Gastrocnemius medialis (tissue), 4 donors: ENCODE data around the gene RSL24D1. TPM values are rescaled to one million over a fixed set of nuclear protein-coding genes. Genes with fewer than 3 reads are reported as not detected.
A peak's percentile ranks its signal among the peaks of the same experiment; 100 is the strongest.

Source experiments
- ATAC-seq, 2 donors: fragments of 150-250 bp; one replicate each; pipeline ENCODE4 v1.9.1; 2016
- DNase-seq, 2 donors: peaks; one replicate each; pipeline ENCODE4 v3.0.0-alpha.2; 2019
- H3K27ac ChIP-seq, 4 donors: fragments of 200-600 bp; sonication (generic); 1 replicate in 1 of 4; 2 replicates in 3 of 4; pipeline ENCODE4 v1.5.1; 2016 to 2018; ENCODE audit warnings: mild to moderate bottlenecking in 2 of 4, moderate library complexity in 1 of 4
- H3K27me3 ChIP-seq, 3 donors: fragments of 200-600 bp; sonication (generic) in 2 of 3; 1 replicate in 1 of 3; 2 replicates in 2 of 3; pipeline versions ENCODE4 v1.5.1 to v1.6.0; 2016 to 2019; ENCODE audit warnings: mild to moderate bottlenecking in 1 of 3, moderate library complexity in 1 of 3
- H3K36me3 ChIP-seq, 2 donors: fragments of 200-600 bp; sonication (generic) in 1 of 2; one replicate each; pipeline ENCODE4 v1.5.1; 2017 to 2018
- H3K4me1 ChIP-seq, 2 donors: fragments of 200-600 bp; sonication (generic) in 1 of 2; one replicate each; pipeline ENCODE4 v1.5.1; 2016 to 2017; ENCODE audit warnings: mild to moderate bottlenecking in 2 of 2
- H3K4me3 ChIP-seq, 4 donors: fragments of 200-600 bp; sonication (generic) in 3 of 4; 1 replicate in 1 of 4; 2 replicates in 3 of 4; pipeline ENCODE4 v1.5.1; 2016 to 2019; ENCODE audit warnings: mild to moderate bottlenecking in 2 of 4
- H3K9me3 ChIP-seq, 3 donors: fragments of 200-600 bp; sonication (generic) in 2 of 3; 1 replicate in 1 of 3; 2 replicates in 2 of 3; pipeline ENCODE4 v1.5.1; 2016 to 2019
- CTCF ChIP-seq, 5 experiments: fragments of 450-650 bp in 3 of 5; fragments of 200-600 bp in 2 of 5; sonication (generic) in 2 of 5; IDR thresholded peaks in 4 of 5; conservative IDR thresholded peaks in 1 of 5; 1 replicate in 4 of 5; 2 replicates in 1 of 5; pipeline ENCODE4 v1.5.1; 2016 to 2019; ENCODE audit warnings: antibody characterized with exemption in 5 of 5, mild to moderate bottlenecking in 3 of 5, moderate library complexity in 3 of 5
- POLR2A ChIP-seq, 2 donors: fragments of 450-650 bp; IDR thresholded peaks; one replicate each; pipeline ENCODE4 v1.6.1; 2017; ENCODE audit warnings: antibody characterized with exemption in 2 of 2, mild to moderate bottlenecking in 2 of 2, moderate library complexity in 2 of 2
- in situ Hi-C, 4 donors: fragments of 200-750 bp; cut with MboI; loops; one replicate each; pipeline versions ENCODE4 v1.15.0 to v1.8.0; 2017; ENCODE audit warnings: low sequenced_read_pairs in 4 of 4
- intact Hi-C: fragments of 100-400 bp; cut with DNase I; formaldehyde crosslinking; loops from one replicate; pipeline ENCODE4 v1.15.1; 2023; ENCODE audit warnings: low total_unique reads
- total RNA-seq, 4 donors: library from RNA; depleted of rRNA; stranded (reverse); fragments of >200 nt; gene quantifications; one replicate each; pipeline versions ENCODE4 v1.1.0 to v1.2.3, GENCODE V29; 2016

The RSL24D1 gene
- total RNA-seq, 4 donors from 2014 or later = 36.8 to 53.3 (median 52.0) TPM

- H3K27ac ChIP-seq = no peak overlapping the region
- no peaks in the 10 kb centered on the region for H3K27me3 ChIP-seq
- DNase-seq (no peak), ATAC-seq (no peak)
- H3K4me1 ChIP-seq = no peaks in the 10 kb centered on the region
- intact Hi-C loops (no loop called here), in situ Hi-C loops (no loop called here)
- peaks cover 0 to 64% of the 10 kb centered on the region in 2 donors for H3K36me3 ChIP-seq
- H3K9me3 ChIP-seq = no peaks in the 10 kb centered on the region
- TF ChIP-seq CTCF (IDR thresholded peaks at IDR 0.05 in 4 of 5, conservative IDR thresholded peaks at IDR 0.05 in 1 of 5) = no peak
- no peak for TF ChIP-seq POLR2A (IDR thresholded peaks at IDR 0.05)
- no peak overlapping the region for H3K4me3 ChIP-seq
Observed at GRCh38 chr15:55186331-55186730, 10.4 kb downstream of the RSL24D1 start.

GRCh38 chr15:55183679-55184078 lies 13.1 kb downstream of the RSL24D1 start:
- Histone ChIP-seq H3K4me3 (no peak overlapping the region), H3K4me1 (no peaks in the 10 kb centered on the region), H3K27ac (no peak overlapping the region), H3K27me3 (no peaks in the 10 kb centered on the region), H3K36me3 (peaks cover 2 to 66% of the 10 kb centered on the region in 2 donors), H3K9me3 (no peaks in the 10 kb centered on the region)
- in situ Hi-C loops = no loop called here
- ATAC-seq = no peak
- no peak for TF ChIP-seq POLR2A (IDR thresholded peaks at IDR 0.05)
- TF ChIP-seq CTCF (IDR thresholded peaks at IDR 0.05 in 4 of 5, conservative IDR thresholded peaks at IDR 0.05 in 1 of 5) = no peak
- intact Hi-C loops = no loop called here
- no peak for DNase-seq

DNA sequence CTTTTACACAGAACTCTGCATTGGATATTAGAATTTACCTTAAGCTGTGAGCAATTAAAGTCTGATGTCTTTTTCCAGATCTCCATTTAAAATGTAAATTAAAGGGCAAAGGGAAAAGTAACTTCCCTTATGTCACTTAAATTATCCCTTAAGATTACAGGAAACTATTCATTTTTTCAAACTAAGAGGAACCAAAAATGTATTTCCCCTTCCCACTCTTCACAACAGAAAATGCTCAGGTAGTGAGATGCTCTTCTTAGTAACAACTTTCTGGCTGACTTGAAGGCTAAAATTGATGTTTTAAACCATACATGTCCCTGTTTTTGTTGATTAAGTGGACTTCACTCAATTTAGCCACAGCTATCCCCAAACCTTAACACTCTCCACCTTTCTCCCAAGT lies 17.6 kb downstream of the RSL24D1 start:
- in situ Hi-C loops = no loop called here
- no peak for DNase-seq
- no peak for ATAC-seq
- intact Hi-C loops = no loop called here
- Histone ChIP-seq H3K36me3 (peaks cover 2 to 72% of the 10 kb centered on the region in 2 donors), H3K27me3 (no peaks in the 10 kb centered on the region), H3K9me3 (no peaks in the 10 kb centered on the region), H3K4me1 (no peaks in the 10 kb centered on the region), H3K4me3 (no peak overlapping the region), H3K27ac (no peak overlapping the region)
- no peak for TF ChIP-seq CTCF (IDR thresholded peaks at IDR 0.05 in 4 of 5, conservative IDR thresholded peaks at IDR 0.05 in 1 of 5)
- no peak for TF ChIP-seq POLR2A (IDR thresholded peaks at IDR 0.05)

GRCh38 chr15:55170361-55170760 lies 26.4 kb downstream of the RSL24D1 start:
- no peak for TF ChIP-seq POLR2A (IDR thresholded peaks at IDR 0.05)
- in situ Hi-C loops = no loop called here
- DNase-seq (no peak), ATAC-seq (no peak)
- no peak overlapping the region for H3K4me3 ChIP-seq
- H3K9me3 ChIP-seq = no peaks in the 10 kb centered on the region
- H3K36me3 ChIP-seq = peaks cover 0 to 7% of the 10 kb centered on the region in 2 donors
- no peaks in the 10 kb centered on the region for H3K27me3 ChIP-seq
- intact Hi-C loops = no loop called here
- H3K4me1 ChIP-seq = no peaks in the 10 kb centered on the region
- H3K27ac ChIP-seq = no peak overlapping the region

- Histone ChIP-seq H3K4me3 (no peak overlapping the region), H3K4me1 (no peaks in the 10 kb centered on the region), H3K9me3 (no peaks in the 10 kb centered on the region), H3K27ac (no peak overlapping the region), H3K36me3 (no peaks in the 10 kb centered on the region), H3K27me3 (no peaks in the 10 kb centered on the region)
- no peak for ATAC-seq
- in situ Hi-C loops = no loop called here
- TF ChIP-seq POLR2A (IDR thresholded peaks at IDR 0.05) (no peak), CTCF (IDR thresholded peaks at IDR 0.05 in 4 of 5, conservative IDR thresholded peaks at IDR 0.05 in 1 of 5) (peak in 3 of 5 experiments; percentile 5 to 50 (median 25))
- intact Hi-C loops = no loop called here
- DNase-seq = no peak
Observed at GRCh38 chr15:55168350-55168974, 28.3 kb downstream of the RSL24D1 start.
